Activated naive CD8-positive, alpha-beta T cell treated with anti-CD3 and anti-CD28 coated beads, Interleukin-2, amount 10 ng/mL, durations not matched to agents 7 days and 5 days (primary cell): ENCODE data around the gene TEAD1. TPM values are rescaled to one million over a fixed set of nuclear protein-coding genes. Genes with fewer than 3 reads are reported as not detected.

Experiments used
- ATAC-seq: fragments of 150-1000 bp; cut with Tn5 transposase; one replicate; pipeline ENCODE4 v1.10.0; 2021; ENCODE audit warnings: low read depth, moderate library complexity
- POLR2A ChIA-PET: fragments of 350-600 bp; sonication (Branson Sonifier 250); formaldehyde crosslinking; loops from one replicate; lab custom pipeline; 2021; ENCODE audit warnings: antibody characterized with exemption; lab: Charles Lee
- DNase-seq: peaks from one replicate; pipeline ENCODE4 v3.0.0; 2021
- H3K27ac Mint-ChIP-seq: one replicate; pipeline ENCODE4 v1.8.0; 2022; ENCODE audit warnings: mild to moderate bottlenecking, mixed read lengths
- H3K27me3 Mint-ChIP-seq: one replicate; pipeline ENCODE4 v1.8.0; 2022; ENCODE audit warnings: mild to moderate bottlenecking, moderate library complexity, mixed read lengths
- H3K36me3 Mint-ChIP-seq: one replicate; pipeline ENCODE4 v1.8.0; 2021; ENCODE audit warnings: mild to moderate bottlenecking, mixed read lengths
- H3K4me1 Mint-ChIP-seq: one replicate; pipeline ENCODE4 v1.8.0; 2021; ENCODE audit warnings: mixed read lengths
- H3K4me3 Mint-ChIP-seq: one replicate; pipeline ENCODE4 v1.8.0; 2022; ENCODE audit warnings: mild to moderate bottlenecking, moderate library complexity, mixed read lengths
- H3K9me3 Mint-ChIP-seq: one replicate; pipeline ENCODE4 v1.8.0; 2021; ENCODE audit warnings: mixed read lengths
- total RNA-seq, 2 experiments: library from RNA; stranded (reverse); gene quantifications; one replicate each; pipeline ENCODE4 v1.2.3, GENCODE V29; 2021

TEAD1 gene
- total RNA-seq, 2 experiments from 2014 or later, result not detected

GRCh38 chr11:12684315-12684714, 10.1 kb downstream of the TEAD1 start:
- no peak for DNase-seq
- H3K27ac Mint-ChIP-seq, result no peak overlapping the region
- no peaks in the 10 kb centered on the region for H3K9me3 Mint-ChIP-seq
- peaks cover 79% of the 10 kb centered on the region for H3K27me3 Mint-ChIP-seq
- no peaks in the 10 kb centered on the region for H3K36me3 Mint-ChIP-seq
- POLR2A ChIA-PET, result no interaction called here
- peaks cover 6% of the 10 kb centered on the region for H3K4me1 Mint-ChIP-seq
- no peak overlapping the region for H3K4me3 Mint-ChIP-seq
- no peak for ATAC-seq

GRCh38 chr11:12684816-12685215, 10.6 kb downstream of the TEAD1 start:
- H3K4me1 Mint-ChIP-seq, result peaks cover 6% of the 10 kb centered on the region
- ATAC-seq (no peak), DNase-seq (no peak)
- POLR2A ChIA-PET, result no interaction called here
- no peaks in the 10 kb centered on the region for H3K36me3 Mint-ChIP-seq
- no peak overlapping the region for H3K27ac Mint-ChIP-seq
- H3K4me3 Mint-ChIP-seq, result no peak overlapping the region
- peaks cover 75% of the 10 kb centered on the region for H3K27me3 Mint-ChIP-seq
- H3K9me3 Mint-ChIP-seq, result no peaks in the 10 kb centered on the region

GRCh38 chr11:12685229-12685628, 11.0 kb downstream of the TEAD1 start:
- peaks cover 71% of the 10 kb centered on the region for H3K27me3 Mint-ChIP-seq
- H3K9me3 Mint-ChIP-seq, result no peaks in the 10 kb centered on the region
- DNase-seq (no peak), ATAC-seq (no peak)
- no peak overlapping the region for H3K27ac Mint-ChIP-seq
- peaks cover 4% of the 10 kb centered on the region for H3K4me1 Mint-ChIP-seq
- H3K4me3 Mint-ChIP-seq, result no peak overlapping the region
- POLR2A ChIA-PET, result no interaction called here
- H3K36me3 Mint-ChIP-seq, result no peaks in the 10 kb centered on the region

GRCh38 chr11:12686246-12687060, 12.2 kb downstream of the TEAD1 start:
- no peaks in the 10 kb centered on the region for H3K4me1 Mint-ChIP-seq
- no peak overlapping the region for H3K4me3 Mint-ChIP-seq
- DNase-seq (no peak), ATAC-seq (no peak)
- no peaks in the 10 kb centered on the region for H3K9me3 Mint-ChIP-seq
- H3K36me3 Mint-ChIP-seq, result no peaks in the 10 kb centered on the region
- H3K27ac Mint-ChIP-seq, result no peak overlapping the region
- H3K27me3 Mint-ChIP-seq, result peaks cover 65% of the 10 kb centered on the region
- POLR2A ChIA-PET, result no interaction called here

GRCh38 chr11:12687216-12687623, 13.0 kb downstream of the TEAD1 start:
- no peaks in the 10 kb centered on the region for H3K4me1 Mint-ChIP-seq
- no peak overlapping the region for H3K4me3 Mint-ChIP-seq
- DNase-seq (no peak), ATAC-seq (no peak)
- peaks cover 62% of the 10 kb centered on the region for H3K27me3 Mint-ChIP-seq
- H3K27ac Mint-ChIP-seq, result no peak overlapping the region
- no peaks in the 10 kb centered on the region for H3K9me3 Mint-ChIP-seq
- POLR2A ChIA-PET, result no interaction called here
- H3K36me3 Mint-ChIP-seq, result no peaks in the 10 kb centered on the region

- ATAC-seq, result no peak
- Mint-ChIP-seq H3K27ac (no peak overlapping the region), H3K4me1 (no peaks in the 10 kb centered on the region), H3K9me3 (no peaks in the 10 kb centered on the region), H3K27me3 (peaks cover 59% of the 10 kb centered on the region), H3K36me3 (no peaks in the 10 kb centered on the region), H3K4me3 (no peak overlapping the region)
- DNase-seq, result no peak
- POLR2A ChIA-PET, result no interaction called here
Measured at GRCh38 chr11:12687740-12688139, 13.5 kb downstream of the TEAD1 start.

- peaks cover 6% of the 10 kb centered on the region for H3K4me1 Mint-ChIP-seq
- POLR2A ChIA-PET, result no interaction called here
- peaks cover 63% of the 10 kb centered on the region for H3K27me3 Mint-ChIP-seq
- H3K4me3 Mint-ChIP-seq, result no peak overlapping the region
- no peak for DNase-seq
- no peak overlapping the region for H3K27ac Mint-ChIP-seq
- H3K36me3 Mint-ChIP-seq, result no peaks in the 10 kb centered on the region
- no peak for ATAC-seq
- H3K9me3 Mint-ChIP-seq, result no peaks in the 10 kb centered on the region
Measured at GRCh38 chr11:12689029-12689755, 15.0 kb downstream of the TEAD1 start.

GRCh38 chr11:12690663-12691062, 16.4 kb downstream of the TEAD1 start:
- H3K4me1 Mint-ChIP-seq, result peaks cover 6% of the 10 kb centered on the region
- H3K27ac Mint-ChIP-seq, result no peak overlapping the region
- no peak for DNase-seq
- H3K9me3 Mint-ChIP-seq, result no peaks in the 10 kb centered on the region
- no peak overlapping the region for H3K4me3 Mint-ChIP-seq
- POLR2A ChIA-PET, result no interaction called here
- no peak for ATAC-seq
- H3K27me3 Mint-ChIP-seq, result peaks cover 64% of the 10 kb centered on the region
- H3K36me3 Mint-ChIP-seq, result no peaks in the 10 kb centered on the region

- Mint-ChIP-seq H3K27me3 (peaks cover 62% of the 10 kb centered on the region), H3K4me3 (no peak overlapping the region), H3K9me3 (no peaks in the 10 kb centered on the region), H3K36me3 (no peaks in the 10 kb centered on the region), H3K4me1 (peaks cover 6% of the 10 kb centered on the region), H3K27ac (no peak overlapping the region)
- POLR2A ChIA-PET, result no interaction called here
- DNase-seq (no peak), ATAC-seq (no peak)
Measured at GRCh38 chr11:12691473-12691872, 17.3 kb downstream of the TEAD1 start.

- Mint-ChIP-seq H3K4me1 (peaks cover 6% of the 10 kb centered on the region), H3K4me3 (no peak overlapping the region), H3K27ac (no peak overlapping the region), H3K36me3 (no peaks in the 10 kb centered on the region), H3K9me3 (no peaks in the 10 kb centered on the region), H3K27me3 (peaks cover 65% of the 10 kb centered on the region)
- no peak for DNase-seq
- POLR2A ChIA-PET, result no interaction called here
- no peak for ATAC-seq
Measured at GRCh38 chr11:12692229-12693075, 18.2 kb downstream of the TEAD1 start.

GRCh38 chr11:12693094-12693478, 18.9 kb downstream of the TEAD1 start:
- Mint-ChIP-seq H3K4me3 (no peak overlapping the region), H3K27ac (no peak overlapping the region), H3K36me3 (no peaks in the 10 kb centered on the region), H3K27me3 (peaks cover 66% of the 10 kb centered on the region), H3K9me3 (no peaks in the 10 kb centered on the region), H3K4me1 (peaks cover 6% of the 10 kb centered on the region)
- no peak for ATAC-seq
- no peak for DNase-seq
- POLR2A ChIA-PET, result no interaction called here

GRCh38 chr11:12693479-12694182, 19.4 kb downstream of the TEAD1 start:
- no peaks in the 10 kb centered on the region for H3K9me3 Mint-ChIP-seq
- no peak for DNase-seq
- peaks cover 8% of the 10 kb centered on the region for H3K4me1 Mint-ChIP-seq
- ATAC-seq, result no peak
- no peak overlapping the region for H3K4me3 Mint-ChIP-seq
- no peaks in the 10 kb centered on the region for H3K36me3 Mint-ChIP-seq
- POLR2A ChIA-PET, result no interaction called here
- peaks cover 68% of the 10 kb centered on the region for H3K27me3 Mint-ChIP-seq
- H3K27ac Mint-ChIP-seq, result no peak overlapping the region

GRCh38 chr11:12694183-12694531, 19.9 kb downstream of the TEAD1 start:
- POLR2A ChIA-PET, result no interaction called here
- no peak for ATAC-seq
- Mint-ChIP-seq H3K27ac (no peak overlapping the region), H3K9me3 (no peaks in the 10 kb centered on the region), H3K4me3 (no peak overlapping the region), H3K4me1 (peaks cover 8% of the 10 kb centered on the region), H3K27me3 (peaks cover 68% of the 10 kb centered on the region), H3K36me3 (no peaks in the 10 kb centered on the region)
- no peak for DNase-seq
